Progenitor cell of endocrine pancreas (in vitro differentiated cells): ENCODE measurements around the gene FAM47C. TPM values are rescaled to one million over a fixed set of nuclear protein-coding genes. Genes with fewer than 3 reads are reported as not detected.
"Not testable (repeated sequence)": the region's sequence is repeated elsewhere in the genome, so short reads cannot be mapped to it uniquely, and the experiment has no call there.

ENCODE experiments used
- DNase-seq: peaks from one replicate; pipeline ENCODE4 v3.0.0; 2021; ENCODE audit warnings: low spot score; ENCODE audit not compliant: unreplicated experiment
- H3K27ac Mint-ChIP-seq: 2 replicates; pipeline ENCODE4 v1.8.0; 2021; ENCODE audit warnings: mild to moderate bottlenecking, moderate library complexity, mixed read lengths
- H3K27me3 Mint-ChIP-seq: 2 replicates; pipeline ENCODE4 v1.8.0; 2021; ENCODE audit warnings: mixed read lengths
- H3K36me3 Mint-ChIP-seq: 2 replicates; pipeline ENCODE4 v1.8.0; 2022; ENCODE audit warnings: mixed read lengths; ENCODE audit not compliant: insufficient read depth
- H3K4me1 Mint-ChIP-seq: 2 replicates; pipeline ENCODE4 v1.8.0; 2021; ENCODE audit warnings: low read depth, mixed read lengths
- H3K4me3 Mint-ChIP-seq: 2 replicates; pipeline ENCODE4 v1.8.0; 2021; ENCODE audit warnings: low read depth, mild to moderate bottlenecking, moderate library complexity, mixed read lengths
- H3K9me3 Mint-ChIP-seq: 2 replicates; pipeline ENCODE4 v1.8.0; 2021; ENCODE audit warnings: low read depth, mixed read lengths
- CTCF ChIP-seq: fragments of 200-600 bp; sonication (generic); IDR thresholded peaks from one replicate; pipeline ENCODE4 v1.5.0; 2021; ENCODE audit warnings: antibody characterized with exemption, mild to moderate bottlenecking; ENCODE audit not compliant: unreplicated experiment
- long read RNA-seq: library from polyadenylated mRNA; unstranded; transcript quantifications from one replicate; pipeline ENCODE4 v2.0.0, GENCODE V29; 2020
- total RNA-seq: library from RNA; stranded (reverse); gene quantifications from 2 replicates; pipeline ENCODE4 v1.2.1, GENCODE V29; 2021

FAM47C gene
- total RNA-seq = not detected in 2 replicates
- long read RNA-seq = 0 reads

- H3K4me1 Mint-ChIP-seq, H3K27me3 Mint-ChIP-seq, DNase-seq, H3K4me3 Mint-ChIP-seq, H3K27ac Mint-ChIP-seq, H3K36me3 Mint-ChIP-seq: not testable (repeated sequence)
- peaks cover 27% of the 10 kb centered on the region for H3K9me3 Mint-ChIP-seq
Observed at GRCh38 chrX:37008182-37008581, at the start of gene FAM47C. FAM47C (plus strand) TSS chrX:37008366; CDS start chrX:37008411, 45 bp downstream.

DNA sequence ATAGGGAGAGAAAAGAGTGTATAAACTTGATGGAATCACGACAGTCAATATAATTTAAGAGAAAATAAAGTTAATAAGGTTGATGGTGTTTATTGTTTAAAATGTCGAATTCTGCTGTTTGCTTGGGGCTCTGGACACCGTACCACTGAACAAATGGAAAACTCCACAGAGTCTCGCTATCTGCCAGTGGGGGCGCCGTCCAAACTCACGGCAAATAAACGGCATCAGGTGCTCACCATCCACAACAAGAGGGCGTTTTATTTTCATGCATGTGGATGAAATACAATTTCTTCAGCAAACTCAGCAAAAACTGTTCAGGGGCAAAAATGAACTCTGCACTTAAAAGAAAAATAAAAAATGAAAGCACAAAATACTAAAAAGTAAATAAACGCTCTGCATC is 46.6 kb upstream of the FAM47C start:
- TF ChIP-seq CTCF = peak; percentile 40
- H3K4me3 Mint-ChIP-seq = peak overlapping the region; percentile 10
- no peak overlapping the region for H3K27ac Mint-ChIP-seq
- peaks cover 1% of the 10 kb centered on the region for H3K36me3 Mint-ChIP-seq
- peaks cover 6% of the 10 kb centered on the region for H3K9me3 Mint-ChIP-seq
- H3K27me3 Mint-ChIP-seq = no peaks in the 10 kb centered on the region
- no peak for DNase-seq
- H3K4me1 Mint-ChIP-seq = peaks cover 9% of the 10 kb centered on the region

DNA sequence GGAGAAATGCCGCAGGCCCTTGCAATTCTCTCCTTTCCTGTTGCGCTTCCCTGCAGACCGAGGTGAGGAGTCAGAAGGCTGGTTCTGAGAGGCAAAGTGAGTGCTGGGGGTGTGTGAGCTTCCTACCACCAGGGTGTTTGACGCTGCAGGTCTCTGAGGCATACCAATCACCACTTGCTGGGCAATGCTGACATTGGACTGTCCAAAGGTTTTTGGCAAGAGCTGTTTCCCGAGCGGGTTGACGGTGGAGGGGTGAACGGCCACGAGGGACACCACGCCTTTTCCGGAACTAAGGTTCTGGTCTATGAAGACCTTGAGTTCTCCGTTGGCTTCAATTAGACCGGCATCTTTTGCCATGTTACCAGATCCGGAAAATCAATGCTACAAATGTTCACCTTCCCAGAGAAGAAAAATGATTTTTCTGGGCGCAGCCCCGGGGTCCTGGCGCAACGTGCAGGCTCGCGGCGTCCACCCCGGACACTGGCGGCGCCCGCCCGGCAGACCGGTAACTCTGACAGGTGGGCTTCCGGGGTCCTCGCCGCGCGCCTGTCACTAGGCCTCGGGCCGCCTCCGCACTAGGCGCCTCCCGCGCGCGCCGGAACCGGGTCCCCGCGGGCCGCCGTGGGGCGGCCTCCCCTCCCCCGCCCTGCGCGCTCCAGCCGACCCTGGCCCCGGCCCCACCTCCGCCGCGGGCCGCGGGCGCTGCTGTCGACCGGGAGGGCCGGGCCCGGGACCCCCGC is 44.9 kb upstream of the FAM47C start:
- H3K36me3 Mint-ChIP-seq = peaks cover 2% of the 10 kb centered on the region
- peak overlapping the region; percentile 88 for H3K27ac Mint-ChIP-seq
- peak overlapping the region; percentile 73 for H3K4me3 Mint-ChIP-seq
- H3K27me3 Mint-ChIP-seq = no peaks in the 10 kb centered on the region
- H3K4me1 Mint-ChIP-seq = peaks cover 6% of the 10 kb centered on the region
- peaks cover 11% of the 10 kb centered on the region for H3K9me3 Mint-ChIP-seq
- peak; percentile 11 for TF ChIP-seq CTCF
- DNase-seq = no peak

- no peak overlapping the region for H3K27ac Mint-ChIP-seq
- no peak overlapping the region for H3K4me3 Mint-ChIP-seq
- peaks cover 11% of the 10 kb centered on the region for H3K9me3 Mint-ChIP-seq
- no peak for TF ChIP-seq CTCF
- peaks cover 3% of the 10 kb centered on the region for H3K4me1 Mint-ChIP-seq
- peak; percentile 9 for DNase-seq
- no peaks in the 10 kb centered on the region for H3K27me3 Mint-ChIP-seq
- H3K36me3 Mint-ChIP-seq = peaks cover 2% of the 10 kb centered on the region
Observed at GRCh38 chrX:36963852-36964251, 44.3 kb upstream of the FAM47C start.

- no peak overlapping the region for H3K4me3 Mint-ChIP-seq
- no peak for TF ChIP-seq CTCF
- no peak for DNase-seq
- H3K36me3 Mint-ChIP-seq = no peaks in the 10 kb centered on the region
- H3K27ac Mint-ChIP-seq = no peak overlapping the region
- H3K4me1 Mint-ChIP-seq = no peaks in the 10 kb centered on the region
- no peaks in the 10 kb centered on the region for H3K27me3 Mint-ChIP-seq
- peaks cover 15% of the 10 kb centered on the region for H3K9me3 Mint-ChIP-seq
Observed at GRCh38 chrX:36973575-36973974, 34.6 kb upstream of the FAM47C start.

- H3K27me3 Mint-ChIP-seq = no peaks in the 10 kb centered on the region
- H3K4me3 Mint-ChIP-seq = no peak overlapping the region
- H3K4me1 Mint-ChIP-seq = no peaks in the 10 kb centered on the region
- no peak overlapping the region for H3K27ac Mint-ChIP-seq
- no peaks in the 10 kb centered on the region for H3K36me3 Mint-ChIP-seq
- H3K9me3 Mint-ChIP-seq = peaks cover 15% of the 10 kb centered on the region
- no peak for TF ChIP-seq CTCF
- DNase-seq = no peak
Observed at GRCh38 chrX:36974911-36975310, 33.3 kb upstream of the FAM47C start.
